Nephron (organoid): ENCODE measurements around the gene SYNDIG1.

Source experiments
- H3K27ac Mint-ChIP-seq, 3 experiments: 2 replicates each; pipeline ENCODE4 v1.8.0; 2020; ENCODE audit warnings: mixed read lengths in 3 of 3, mild to moderate bottlenecking in 2 of 3, moderate library complexity in 1 of 3
- H3K27me3 Mint-ChIP-seq: 2 replicates; pipeline ENCODE4 v1.8.0; 2021; ENCODE audit warnings: low read depth, mild to moderate bottlenecking, moderate library complexity, mixed read lengths
- H3K36me3 Mint-ChIP-seq: 2 replicates; pipeline ENCODE4 v1.8.0; 2020; ENCODE audit warnings: low read depth, mixed read lengths
- H3K4me1 Mint-ChIP-seq: 2 replicates; pipeline ENCODE4 v1.8.0; 2020; ENCODE audit warnings: mixed read lengths
- H3K4me3 Mint-ChIP-seq, 3 experiments: 2 replicates each; pipeline ENCODE4 v1.8.0; 2020; ENCODE audit warnings: mild to moderate bottlenecking in 3 of 3, mixed read lengths in 3 of 3, moderate library complexity in 2 of 3
- H3K9me3 Mint-ChIP-seq: 2 replicates; pipeline ENCODE4 v1.8.0; 2020; ENCODE audit warnings: mixed read lengths
- CTCF ChIP-seq, 3 experiments: fragments of 200-600 bp; sonication (generic); IDR thresholded peaks; one replicate each; pipeline ENCODE4 v1.5.0; 2021; ENCODE audit warnings: antibody characterized with exemption in 3 of 3; ENCODE audit not compliant: unreplicated experiment in 3 of 3

The SYNDIG1 gene

DNA sequence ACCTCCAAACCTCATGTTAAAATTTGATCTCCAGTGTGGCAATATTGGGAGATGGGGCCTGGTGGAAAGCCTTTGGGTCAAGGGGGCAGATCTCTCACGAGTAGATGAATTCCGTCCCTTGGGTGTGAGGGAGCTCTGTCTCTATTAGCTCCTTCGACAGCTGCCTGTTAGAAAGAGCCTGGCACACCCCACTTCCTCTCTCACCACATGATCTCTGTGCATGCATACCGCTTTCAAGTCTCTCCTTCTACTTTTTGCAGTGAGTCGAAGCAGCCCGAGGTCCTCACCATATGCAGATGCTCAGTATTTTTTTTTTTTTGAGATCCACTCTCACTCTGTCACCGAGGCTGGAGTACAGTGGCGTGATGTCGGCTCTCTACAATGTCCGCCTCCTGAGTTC lies 176.9 kb downstream of the SYNDIG1 start:
- no peaks in the 10 kb centered on the region for H3K36me3 Mint-ChIP-seq
- TF ChIP-seq CTCF (IDR thresholded peaks at IDR 0.05; ENCODE audit: unreplicated experiment in 3 of 3) = no peak

GRCh38 chr20:24647713-24648112 lies 178.3 kb downstream of the SYNDIG1 start:
- no peak overlapping the region for H3K27ac Mint-ChIP-seq
- peaks cover 21% of the 10 kb centered on the region for H3K4me1 Mint-ChIP-seq
- no peak for TF ChIP-seq CTCF (IDR thresholded peaks at IDR 0.05; ENCODE audit: unreplicated experiment in 3 of 3)
- H3K9me3 Mint-ChIP-seq = peaks cover 3% of the 10 kb centered on the region
- no peak overlapping the region for H3K4me3 Mint-ChIP-seq
- no peaks in the 10 kb centered on the region for H3K36me3 Mint-ChIP-seq
- peaks cover 4% of the 10 kb centered on the region for H3K27me3 Mint-ChIP-seq

More for the DNA sequence above, 176.9 kb downstream of the SYNDIG1 start:
- Mint-ChIP-seq H3K27ac (no peak overlapping the region), H3K27me3 (peaks cover 4% of the 10 kb centered on the region), H3K4me1 (peaks cover 21% of the 10 kb centered on the region), H3K9me3 (peaks cover 5% of the 10 kb centered on the region), H3K4me3 (no peak overlapping the region)

GRCh38 chr20:24648481-24648880 lies 179.1 kb downstream of the SYNDIG1 start:
- TF ChIP-seq CTCF (IDR thresholded peaks at IDR 0.05; ENCODE audit: unreplicated experiment in 3 of 3) = no peak
- Mint-ChIP-seq H3K27ac (no peak overlapping the region), H3K27me3 (peaks cover 4% of the 10 kb centered on the region), H3K9me3 (no peaks in the 10 kb centered on the region), H3K36me3 (no peaks in the 10 kb centered on the region), H3K4me3 (no peak overlapping the region), H3K4me1 (peaks cover 21% of the 10 kb centered on the region)

DNA sequence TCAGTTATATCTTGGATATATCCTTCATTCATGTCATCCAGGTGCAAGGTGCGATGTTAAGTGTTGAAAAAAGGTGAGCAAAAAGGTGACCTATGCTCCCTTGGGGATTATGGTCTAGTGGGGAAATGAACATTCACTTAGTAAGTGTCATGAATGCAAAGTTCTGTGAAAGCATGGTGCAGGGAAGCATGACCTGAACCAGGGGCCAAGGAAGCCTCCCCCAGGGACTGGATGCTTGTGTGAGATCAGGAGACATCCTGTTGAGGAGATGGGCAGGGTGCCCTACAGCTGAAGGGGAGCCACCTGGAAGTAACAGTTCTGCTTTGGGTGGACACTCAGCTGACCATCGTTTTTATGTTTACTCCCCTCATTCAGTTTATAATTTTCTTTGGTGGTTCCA lies 179.5 kb downstream of the SYNDIG1 start:
- no peak overlapping the region for H3K4me3 Mint-ChIP-seq
- H3K27me3 Mint-ChIP-seq = peaks cover 4% of the 10 kb centered on the region
- H3K27ac Mint-ChIP-seq = no peak overlapping the region
- no peak for TF ChIP-seq CTCF (IDR thresholded peaks at IDR 0.05; ENCODE audit: unreplicated experiment in 3 of 3)
- no peaks in the 10 kb centered on the region for H3K9me3 Mint-ChIP-seq
- no peaks in the 10 kb centered on the region for H3K36me3 Mint-ChIP-seq
- peaks cover 21% of the 10 kb centered on the region for H3K4me1 Mint-ChIP-seq

DNA sequence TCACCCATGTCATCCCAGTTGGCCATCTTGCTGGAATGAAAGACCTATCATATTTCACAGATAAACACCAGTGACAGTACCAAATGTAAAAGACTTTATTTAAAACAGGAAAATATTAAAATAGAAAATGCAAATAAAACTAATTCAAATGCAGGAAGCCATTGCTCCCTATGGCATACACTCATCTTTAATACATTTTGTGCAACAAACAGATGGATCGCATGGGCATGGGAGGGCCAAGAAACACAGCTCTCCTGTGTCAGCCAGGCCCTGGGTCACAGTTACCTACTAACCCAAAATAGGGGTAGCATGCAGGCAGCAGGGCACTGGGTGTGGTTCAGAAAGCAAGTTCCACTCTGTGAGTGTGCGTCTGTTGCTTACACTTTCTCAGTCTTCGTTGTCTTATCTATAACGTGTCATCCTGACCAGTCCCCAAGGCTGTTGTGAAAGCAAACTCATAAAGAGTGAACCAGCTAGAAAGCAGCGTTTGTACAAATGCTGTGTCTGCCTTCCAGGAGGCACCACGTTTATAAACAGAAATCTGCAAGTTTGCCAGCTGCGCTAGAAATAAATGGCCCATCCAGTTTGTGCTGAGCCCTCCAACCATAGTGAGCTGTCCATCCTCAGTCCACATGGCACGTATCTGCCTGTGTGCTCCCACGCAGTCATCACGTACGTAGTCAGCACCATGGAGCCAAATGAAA lies 180.5 kb downstream of the SYNDIG1 start:
- Mint-ChIP-seq H3K4me3 (no peak overlapping the region), H3K4me1 (peaks cover 21% of the 10 kb centered on the region), H3K9me3 (no peaks in the 10 kb centered on the region)

More for the DNA sequence above, 180.5 kb downstream of the SYNDIG1 start:
- H3K36me3 Mint-ChIP-seq = no peaks in the 10 kb centered on the region
- no peak overlapping the region for H3K27ac Mint-ChIP-seq
- TF ChIP-seq CTCF (IDR thresholded peaks at IDR 0.05; ENCODE audit: unreplicated experiment in 3 of 3) = no peak
- peaks cover 4% of the 10 kb centered on the region for H3K27me3 Mint-ChIP-seq
